ENCODE data around the gene EHBP1. TPM values are rescaled to one million over a fixed set of nuclear protein-coding genes. Genes with fewer than 3 reads are reported as not detected.
A peak's percentile ranks its signal among the peaks of the same experiment; 100 is the strongest.

EHBP1 gene
- 19.4 TPM for total RNA-seq
- long read RNA-seq, partial matches to known transcripts, result 1 of 4 reads
- long read RNA-seq, other reads (novel, unspliced or antisense), result 3 of 4 reads

DNA sequence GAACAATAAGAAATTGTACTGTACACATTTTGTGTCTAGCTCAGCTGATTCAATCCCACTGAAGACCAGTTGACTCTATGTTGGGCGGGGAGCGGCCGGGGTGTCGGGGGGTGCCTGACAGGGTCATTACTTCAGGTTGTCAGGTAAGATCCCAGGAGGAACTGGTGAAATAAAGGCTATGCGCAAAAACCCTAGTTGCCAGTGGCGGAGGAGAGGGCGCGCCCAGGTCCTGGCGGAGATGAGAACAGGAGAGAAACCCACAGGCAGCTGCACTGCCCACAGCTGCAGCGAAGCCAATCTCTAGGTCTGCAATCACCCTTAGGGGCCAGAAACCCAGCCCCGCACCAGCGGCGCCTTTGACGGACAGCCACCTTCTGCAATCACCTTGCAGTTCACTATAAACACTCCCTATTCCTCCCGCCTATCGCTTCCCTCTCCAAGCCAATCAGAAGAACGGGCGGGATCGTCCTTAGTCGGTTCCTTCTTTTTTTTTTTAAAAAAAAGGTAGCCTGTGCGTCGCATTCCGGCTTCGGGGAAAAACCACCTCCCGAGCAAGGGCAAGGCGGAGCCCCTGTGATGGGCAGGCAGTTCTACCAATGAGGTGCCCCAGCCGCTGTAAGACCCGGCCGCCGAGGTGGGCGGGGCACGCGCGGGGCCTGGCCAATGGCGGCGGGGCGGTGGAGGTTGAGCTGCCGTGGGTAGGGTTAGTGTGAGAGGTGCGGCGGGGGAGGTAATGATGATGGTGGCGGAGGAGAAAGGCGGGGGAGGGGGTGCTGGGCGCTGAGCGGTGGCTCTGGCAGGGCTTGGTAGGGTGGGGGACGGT, at the start of gene EHBP1:
Gene EHBP1, plus strand, starts transcription at position 707 of the 823 bp plus-strand sequence. CDS start 1,479 bp downstream, outside the sequence.
- intact Hi-C loops (cut with DNase I), result loop anchor here (2.0 to 5.0 kb wide), 2 partner anchors 200 to 243 kb away; no protein-coding TSS in a partner anchor

GRCh38 chr2:62657783-62658182, 47.7 kb upstream of the EHBP1 start:
- intact Hi-C loops (cut with DNase I), result no loop called here
- DNase-seq (ENCODE audit: low spot score), result no peak

More for the DNA sequence above, at the start of gene EHBP1:
- DNase-seq (ENCODE audit: low spot score), result peak; percentile 100

GRCh38 chr2:62658891-62659290, 46.6 kb upstream of the EHBP1 start:
- no peak for DNase-seq (ENCODE audit: low spot score)
- intact Hi-C loops (cut with DNase I), result no loop called here

- DNase-seq (ENCODE audit: low spot score), result no peak
- intact Hi-C loops (cut with DNase I), result loop anchor here (10.0 kb wide), 1 partner anchor 65 kb away; no protein-coding TSS in a partner anchor
Measured at GRCh38 chr2:62660087-62660486, 45.4 kb upstream of the EHBP1 start.

GRCh38 chr2:62660582-62661262, 44.8 kb upstream of the EHBP1 start:
- no peak for DNase-seq (ENCODE audit: low spot score)
- intact Hi-C loops (cut with DNase I), result loop anchor here (10.0 kb wide), 1 partner anchor 66 kb away; no protein-coding TSS in a partner anchor

- intact Hi-C loops (cut with DNase I), result loop anchor here (10.0 kb wide), 1 partner anchor 66 kb away; no protein-coding TSS in a partner anchor
- no peak for DNase-seq (ENCODE audit: low spot score)
Measured at GRCh38 chr2:62661263-62661635, 44.3 kb upstream of the EHBP1 start.

GRCh38 chr2:62662131-62662530, 43.4 kb upstream of the EHBP1 start:
- intact Hi-C loops (cut with DNase I), result loop anchor here (10.0 kb wide), 1 partner anchor 67 kb away; no protein-coding TSS in a partner anchor
- DNase-seq (ENCODE audit: low spot score), result no peak

DNA sequence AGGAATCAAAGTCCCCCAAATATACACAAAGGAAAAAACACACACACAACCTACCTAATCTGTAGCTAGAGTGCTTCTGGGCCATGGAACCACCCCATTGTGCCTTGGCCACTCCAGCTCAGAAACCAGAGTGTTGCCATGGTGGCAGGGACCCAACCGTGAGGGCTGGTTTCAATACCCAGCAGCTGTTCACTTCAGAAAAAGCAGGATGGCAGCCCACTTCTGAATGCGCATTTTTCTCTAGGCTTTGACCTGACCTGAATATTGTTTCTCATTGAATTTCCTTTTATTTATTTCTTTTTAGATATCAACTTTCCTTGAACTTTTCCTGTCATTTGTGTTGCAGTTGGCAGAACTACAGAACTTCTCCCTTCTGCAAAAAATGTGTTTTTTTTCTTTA, 43.0 kb upstream of the EHBP1 start:
- intact Hi-C loops (cut with DNase I), result loop anchor here (10.0 kb wide), 1 partner anchor 68 kb away; no protein-coding TSS in a partner anchor
- no peak for DNase-seq (ENCODE audit: low spot score)

DNA sequence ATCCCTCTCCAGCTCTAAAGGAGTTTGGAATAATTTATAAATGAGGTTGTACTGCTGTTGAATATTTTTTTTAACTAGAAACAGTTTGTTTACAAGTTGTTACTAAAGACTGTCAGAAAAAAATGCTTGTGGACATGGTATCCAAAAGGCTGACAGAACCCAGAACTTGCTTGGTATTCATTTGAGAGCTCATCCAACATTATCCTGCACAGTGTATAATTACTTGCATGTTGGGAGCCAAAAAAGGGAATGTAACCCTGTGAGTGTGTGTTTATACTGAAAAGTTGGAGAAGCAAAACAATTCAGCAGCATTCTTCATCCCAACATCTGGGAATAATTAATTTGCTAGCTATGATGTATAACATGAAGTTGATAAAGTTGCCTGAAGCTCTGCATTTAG, 42.1 kb upstream of the EHBP1 start:
- no peak for DNase-seq (ENCODE audit: low spot score)
- intact Hi-C loops (cut with DNase I), result loop anchor here (10.0 kb wide), 1 partner anchor 69 kb away; no protein-coding TSS in a partner anchor

GRCh38 chr2:62663920-62664795, 41.4 kb upstream of the EHBP1 start:
- intact Hi-C loops (cut with DNase I), result loop anchor here (10.0 kb wide), 1 partner anchor 69 kb away; no protein-coding TSS in a partner anchor

GRCh38 chr2:62665446-62665845, 40.1 kb upstream of the EHBP1 start:
- intact Hi-C loops (cut with DNase I), result loop anchor here (10.0 kb wide), 1 partner anchor 71 kb away; no protein-coding TSS in a partner anchor
- DNase-seq (ENCODE audit: low spot score), result no peak

More at GRCh38 chr2:62663920-62664795, 41.4 kb upstream of the EHBP1 start:
- DNase-seq (ENCODE audit: low spot score), result no peak

DNA sequence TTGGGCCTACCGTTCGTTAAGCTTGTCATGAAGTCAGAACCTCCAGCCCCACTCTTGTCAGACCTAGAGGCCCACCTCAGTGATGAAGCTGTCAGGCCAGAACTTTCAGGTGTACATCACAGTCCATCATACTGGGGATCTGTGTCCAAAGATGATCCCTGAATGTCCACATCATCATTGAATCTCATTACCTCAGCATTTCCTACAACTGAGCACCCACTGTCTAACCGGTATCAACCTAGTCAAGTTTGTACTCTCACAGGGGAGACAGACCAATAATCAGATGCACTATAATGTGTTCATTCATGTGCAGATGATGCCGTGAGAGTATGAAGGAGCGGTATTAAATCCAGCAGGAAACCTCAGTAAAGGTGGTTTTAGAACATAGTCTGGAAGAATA, 36.3 kb upstream of the EHBP1 start:
- intact Hi-C loops (cut with DNase I), result loop anchor here (10.0 kb wide), 1 partner anchor 74 kb away; no protein-coding TSS in a partner anchor
- no peak for DNase-seq (ENCODE audit: low spot score)

DNA sequence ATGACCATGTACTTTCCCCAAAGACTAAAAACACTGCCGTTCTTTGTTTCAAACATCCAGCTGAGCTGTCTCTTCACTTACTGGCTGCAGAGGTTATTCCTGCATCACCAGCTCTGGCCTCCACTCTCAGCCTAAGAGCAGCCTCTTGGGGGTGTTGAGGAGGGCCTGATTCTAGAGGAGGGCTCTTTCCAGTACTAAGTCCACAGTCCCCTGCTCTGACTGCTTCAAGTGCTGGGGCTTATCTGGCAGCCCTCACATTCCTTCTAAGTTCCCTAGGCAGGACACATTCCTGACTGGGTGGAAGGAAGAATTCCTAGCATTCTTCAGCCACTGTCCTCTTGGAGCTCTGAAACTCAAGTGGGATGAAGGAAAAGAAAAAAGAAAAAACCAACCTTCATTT, 32.9 kb upstream of the EHBP1 start:
- DNase-seq (ENCODE audit: low spot score), result no peak
- intact Hi-C loops (cut with DNase I), result no loop called here

- intact Hi-C loops (cut with DNase I), result no loop called here
- DNase-seq (ENCODE audit: low spot score), result no peak
Measured at GRCh38 chr2:62675062-62675461, 30.5 kb upstream of the EHBP1 start.

- no peak for DNase-seq (ENCODE audit: low spot score)
- intact Hi-C loops (cut with DNase I), result no loop called here
Measured at GRCh38 chr2:62685256-62685655, 20.3 kb upstream of the EHBP1 start.

GRCh38 chr2:62686012-62686685, 19.4 kb upstream of the EHBP1 start:
- intact Hi-C loops (cut with DNase I), result no loop called here
- DNase-seq (ENCODE audit: low spot score), result no peak

DNA sequence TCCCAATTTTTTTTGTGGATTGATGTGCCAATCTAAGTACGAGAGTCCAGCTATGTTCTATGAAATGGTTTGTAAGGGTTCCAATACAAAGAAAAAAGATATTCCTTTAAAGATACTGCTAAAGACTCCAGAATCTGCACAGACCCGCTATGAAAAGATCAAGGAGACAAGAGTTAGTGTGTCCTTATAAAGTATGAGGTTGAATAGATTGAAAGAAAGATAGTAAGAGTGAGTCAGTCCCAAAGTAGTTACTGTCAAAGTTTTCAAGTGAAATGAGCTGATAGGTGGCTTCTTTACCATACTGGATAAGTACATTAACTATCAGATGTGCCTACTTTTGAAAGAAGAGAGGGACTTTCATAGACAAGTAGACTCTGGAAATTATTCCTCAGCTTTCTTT, 17.9 kb upstream of the EHBP1 start:
- DNase-seq (ENCODE audit: low spot score), result no peak
- intact Hi-C loops (cut with DNase I), result no loop called here

- DNase-seq (ENCODE audit: low spot score), result no peak
- intact Hi-C loops (cut with DNase I), result no loop called here
Measured at GRCh38 chr2:62688771-62689170, 16.7 kb upstream of the EHBP1 start.

GRCh38 chr2:62691186-62691585, 14.3 kb upstream of the EHBP1 start:
- intact Hi-C loops (cut with DNase I), result no loop called here
- DNase-seq (ENCODE audit: low spot score), result no peak

All from cardiac septum (tissue), 1 donor.